Spleen (tissue), 7 donors: Measurements from ENCODE around the gene PITPNB.

ENCODE experiments used
- CTCF ChIP-seq, 11 experiments: fragments of 200-600 bp in 7 of 11; fragments of 450-650 bp in 4 of 11; sonication (generic) in 4 of 11; IDR thresholded peaks in 8 of 11; conservative IDR thresholded peaks in 3 of 11; 1 replicate in 7 of 11; 2 replicates in 4 of 11; pipeline versions ENCODE4 v1.4.0 to v1.8.0; 2016 to 2021; ENCODE audit warnings: antibody characterized with exemption in 11 of 11, inconsistent platforms in 4 of 11, mild to moderate bottlenecking in 1 of 11
- POLR2AphosphoS5 ChIP-seq, 3 donors: sonication (generic); formaldehyde crosslinking; IDR thresholded peaks; one replicate each; pipeline ENCODE4 v1.5.1; 2017; ENCODE audit warnings: antibody characterized with exemption in 3 of 3
- donor health status: DM: no; HTN: no; CAD: no; lungs with moderate emphysema.
- donor health status: DM: no; HTN: no; CAD: no.
- donor health status: DM: no; HTN: no; CAD: no.

DNA sequence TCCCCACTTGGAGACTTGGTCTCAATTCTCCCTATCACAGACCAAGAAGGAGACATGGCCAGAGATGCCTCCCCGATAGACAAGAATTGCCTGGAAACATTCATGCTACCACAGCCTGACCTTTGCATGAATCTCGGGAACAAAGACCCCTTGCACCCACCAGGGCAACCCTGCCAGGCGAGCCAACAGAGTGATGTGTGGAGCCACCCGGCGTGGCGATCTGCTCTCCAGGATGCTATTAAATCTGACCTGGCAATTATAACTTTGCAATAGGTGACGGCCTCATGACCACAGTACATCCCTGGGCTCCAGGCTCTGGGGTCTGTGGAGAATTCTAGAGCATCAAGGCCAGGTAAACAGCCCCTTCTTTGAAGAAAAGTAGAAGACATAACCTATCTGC lies 86.5 kb downstream of the PITPNB start:
- TF ChIP-seq CTCF (IDR thresholded peaks at IDR 0.05 in 8 of 11, conservative IDR thresholded peaks at IDR 0.05 in 3 of 11), result no peak
- TF ChIP-seq POLR2AphosphoS5 (IDR thresholded peaks at IDR 0.05), result no peak
